B cell (primary cell): Measurements from ENCODE around the gene PDIA2.

Source experiments
- EZH2 ChIP-seq: IDR thresholded peaks from 2 replicates; pipeline ENCODE4 v1.6.1; 2012; ENCODE audit warnings: borderline replicate concordance, low read depth, mild to moderate bottlenecking, moderate library complexity, low read length; ENCODE audit not compliant: insufficient read depth, poor library complexity, severe bottlenecking
- TF ChIP-seq, protein P1 (sequence below): fragments of 200-600 bp; IDR thresholded peaks from one replicate; pipeline ENCODE4 v1.8.0; 2022; ENCODE audit warnings: antibody characterized with exemption, mild to moderate bottlenecking

DNA sequence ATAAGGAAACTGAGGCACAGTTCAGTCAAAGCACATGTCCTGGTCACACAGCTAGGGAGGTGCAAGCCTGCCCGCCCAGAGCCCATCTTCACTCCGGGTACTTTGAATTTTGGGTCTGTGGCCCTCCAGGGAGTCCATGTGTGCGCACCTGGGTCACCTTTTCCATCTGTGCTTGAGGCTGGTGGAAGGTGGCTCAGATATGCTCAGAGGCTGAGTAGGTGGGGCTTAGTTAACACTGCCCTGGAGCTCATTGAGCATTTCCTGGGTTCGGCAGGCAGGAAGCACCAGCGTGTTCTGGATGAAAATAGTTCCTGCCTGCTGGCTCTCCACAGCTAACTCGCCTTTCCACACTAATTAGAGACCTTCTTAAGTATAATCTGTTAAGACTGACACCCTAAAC, 29.1 kb upstream of the PDIA2 start:
- TF ChIP-seq, protein P1, sequence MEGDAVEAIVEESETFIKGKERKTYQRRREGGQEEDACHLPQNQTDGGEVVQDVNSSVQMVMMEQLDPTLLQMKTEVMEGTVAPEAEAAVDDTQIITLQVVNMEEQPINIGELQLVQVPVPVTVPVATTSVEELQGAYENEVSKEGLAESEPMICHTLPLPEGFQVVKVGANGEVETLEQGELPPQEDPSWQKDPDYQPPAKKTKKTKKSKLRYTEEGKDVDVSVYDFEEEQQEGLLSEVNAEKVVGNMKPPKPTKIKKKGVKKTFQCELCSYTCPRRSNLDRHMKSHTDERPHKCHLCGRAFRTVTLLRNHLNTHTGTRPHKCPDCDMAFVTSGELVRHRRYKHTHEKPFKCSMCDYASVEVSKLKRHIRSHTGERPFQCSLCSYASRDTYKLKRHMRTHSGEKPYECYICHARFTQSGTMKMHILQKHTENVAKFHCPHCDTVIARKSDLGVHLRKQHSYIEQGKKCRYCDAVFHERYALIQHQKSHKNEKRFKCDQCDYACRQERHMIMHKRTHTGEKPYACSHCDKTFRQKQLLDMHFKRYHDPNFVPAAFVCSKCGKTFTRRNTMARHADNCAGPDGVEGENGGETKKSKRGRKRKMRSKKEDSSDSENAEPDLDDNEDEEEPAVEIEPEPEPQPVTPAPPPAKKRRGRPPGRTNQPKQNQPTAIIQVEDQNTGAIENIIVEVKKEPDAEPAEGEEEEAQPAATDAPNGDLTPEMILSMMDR = no peak
- no peak for TF ChIP-seq EZH2
